HG02763 (cell line): ENCODE results near the gene METTL26.

ENCODE experiments used
- ATAC-seq: cut with Tn5 transposase; IDR thresholded peaks from one replicate; pipeline ENCODE4 v1.9.1; 2021; ENCODE audit warnings: mild to moderate bottlenecking, moderate library complexity; ENCODE audit not compliant: unreplicated experiment

METTL26 gene

GRCh38 chr16:636206-637080, at the start of gene METTL26:
TSS of gene METTL26 (minus strand) at chr16:636305. CDS start at chr16:636290, 15 bp downstream.
- peak; percentile 76 for ATAC-seq

GRCh38 chr16:684961-685696, 49.0 kb upstream of the METTL26 start:
- ATAC-seq: no peak

DNA sequence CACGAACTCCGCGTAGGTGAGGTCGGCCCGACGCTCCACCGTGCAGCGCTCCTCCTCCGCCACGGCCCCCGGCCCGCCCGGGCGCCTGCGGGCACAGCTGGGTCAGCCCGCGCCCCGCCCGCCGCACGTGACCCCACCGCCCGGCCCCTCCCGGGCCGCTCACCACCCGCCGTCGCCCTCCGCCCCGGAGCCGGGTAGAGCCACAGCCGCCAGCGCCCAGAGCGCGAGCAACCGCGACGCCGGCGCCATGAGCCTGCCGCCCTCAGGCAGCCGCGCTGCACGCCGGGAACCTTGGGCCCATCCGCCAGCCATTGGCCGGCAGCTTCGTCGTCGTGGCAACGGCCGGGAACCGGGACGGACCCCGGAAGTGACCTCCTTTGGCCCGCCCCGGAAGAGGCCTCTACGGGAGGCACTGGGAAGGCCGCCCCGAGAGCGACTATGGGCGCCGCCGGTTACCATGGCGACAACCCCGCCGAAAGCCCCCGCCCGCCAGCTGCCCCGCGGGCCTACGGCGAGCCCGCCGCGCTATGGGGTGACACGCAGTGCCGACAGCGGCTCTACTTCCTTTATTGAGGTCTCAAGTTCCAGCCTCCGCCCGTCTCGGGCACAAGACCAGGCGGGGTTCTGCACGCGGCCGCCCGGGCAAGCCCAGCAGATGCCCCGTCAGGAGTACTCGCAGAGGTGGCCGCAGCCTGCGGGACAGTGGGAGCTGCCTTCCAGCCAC, 48.1 kb upstream of the METTL26 start, which contains the start of gene JMJD8:
Gene JMJD8, minus strand, starts transcription at position 264 of the 724 bp plus-strand sequence. Its CDS starts 15 bp downstream, at position 249.
- ATAC-seq: peak; percentile 66

DNA sequence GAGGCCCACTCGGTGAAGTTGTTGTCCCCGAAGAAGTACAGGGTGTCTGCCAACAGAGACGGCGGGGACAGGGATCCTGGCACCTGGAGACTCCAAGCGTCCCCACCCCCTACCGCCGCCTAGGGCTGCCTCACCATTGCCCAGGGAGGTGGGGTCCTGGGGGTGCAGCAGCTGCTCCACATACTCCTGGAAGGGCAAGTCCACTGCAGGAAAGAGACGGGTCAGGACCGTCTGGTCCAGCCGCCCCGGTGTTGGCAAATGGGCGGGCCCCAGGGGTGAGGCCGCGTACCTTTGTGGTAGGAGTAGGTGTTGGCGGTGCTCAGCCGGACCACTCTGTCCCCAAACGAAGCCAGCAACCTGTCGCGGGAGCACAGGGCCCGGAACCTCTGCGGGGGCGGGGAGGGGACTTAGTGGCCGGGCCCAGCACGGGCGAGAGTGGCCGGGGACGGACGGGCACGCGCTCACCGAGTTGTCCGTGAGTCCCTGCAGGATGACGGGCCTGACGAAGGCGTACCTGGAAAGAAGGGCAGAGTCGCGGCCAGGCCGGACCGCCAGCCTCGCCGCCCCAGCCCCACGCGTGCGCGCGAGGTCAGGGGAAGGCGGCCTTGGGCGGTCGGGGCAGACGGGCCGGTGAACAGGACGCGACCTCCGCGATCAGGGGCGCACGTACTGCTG, 47.4 kb upstream of the METTL26 start:
- no peak for ATAC-seq

- ATAC-seq: no peak
Measured at GRCh38 chr16:682493-683395, 46.6 kb upstream of the METTL26 start.

GRCh38 chr16:681746-682427, 45.8 kb upstream of the METTL26 start:
- ATAC-seq: no peak

- no peak for ATAC-seq
Measured at GRCh38 chr16:680967-681745, 45.1 kb upstream of the METTL26 start.

- no peak for ATAC-seq
Measured at GRCh38 chr16:680625-680945, 44.5 kb upstream of the METTL26 start.

DNA sequence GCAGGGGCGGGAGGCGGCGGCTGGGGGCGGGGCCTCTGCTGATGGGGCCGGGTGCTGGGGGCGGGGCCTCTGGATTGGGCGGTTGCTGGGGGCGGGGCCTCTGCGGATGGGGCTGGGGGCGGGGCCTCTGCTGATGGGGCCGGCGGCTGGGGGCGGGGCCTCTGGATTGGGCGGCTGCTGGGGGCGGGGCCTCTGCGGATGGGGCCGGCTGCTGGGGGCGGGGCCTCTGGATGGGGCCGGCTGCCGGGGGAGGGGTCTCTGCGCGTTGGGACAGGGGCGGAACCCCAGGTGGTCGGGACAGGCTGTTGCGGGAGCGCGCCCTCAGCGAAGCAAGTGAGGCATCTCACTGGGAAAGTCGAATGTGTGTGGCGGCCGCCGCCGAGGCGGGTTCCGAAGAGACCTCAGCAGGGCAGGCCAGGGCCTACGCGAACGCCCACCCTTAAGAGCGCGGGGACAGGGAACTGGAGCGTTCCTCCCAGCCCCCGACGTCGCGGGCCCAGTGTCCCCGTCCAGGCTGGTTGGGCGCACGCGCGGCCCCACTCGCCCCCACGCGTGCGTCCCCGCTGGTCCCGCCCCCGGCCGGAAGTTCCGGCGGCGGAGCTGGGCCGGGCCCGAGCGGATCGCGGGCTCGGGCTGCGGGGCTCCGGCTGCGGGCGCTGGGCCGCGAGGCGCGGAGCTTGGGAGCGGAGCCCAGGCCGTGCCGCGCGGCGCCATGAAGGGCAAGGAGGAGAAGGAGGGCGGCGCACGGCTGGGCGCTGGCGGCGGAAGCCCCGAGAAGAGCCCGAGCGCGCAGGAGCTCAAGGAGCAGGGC, 43.9 kb upstream of the METTL26 start, which contains the start of gene STUB1:
Gene STUB1, plus strand, starts transcription at position 597 of the 811 bp plus-strand sequence. Its CDS starts 116 bp downstream, at position 713.
- ATAC-seq: peak; percentile 36

DNA sequence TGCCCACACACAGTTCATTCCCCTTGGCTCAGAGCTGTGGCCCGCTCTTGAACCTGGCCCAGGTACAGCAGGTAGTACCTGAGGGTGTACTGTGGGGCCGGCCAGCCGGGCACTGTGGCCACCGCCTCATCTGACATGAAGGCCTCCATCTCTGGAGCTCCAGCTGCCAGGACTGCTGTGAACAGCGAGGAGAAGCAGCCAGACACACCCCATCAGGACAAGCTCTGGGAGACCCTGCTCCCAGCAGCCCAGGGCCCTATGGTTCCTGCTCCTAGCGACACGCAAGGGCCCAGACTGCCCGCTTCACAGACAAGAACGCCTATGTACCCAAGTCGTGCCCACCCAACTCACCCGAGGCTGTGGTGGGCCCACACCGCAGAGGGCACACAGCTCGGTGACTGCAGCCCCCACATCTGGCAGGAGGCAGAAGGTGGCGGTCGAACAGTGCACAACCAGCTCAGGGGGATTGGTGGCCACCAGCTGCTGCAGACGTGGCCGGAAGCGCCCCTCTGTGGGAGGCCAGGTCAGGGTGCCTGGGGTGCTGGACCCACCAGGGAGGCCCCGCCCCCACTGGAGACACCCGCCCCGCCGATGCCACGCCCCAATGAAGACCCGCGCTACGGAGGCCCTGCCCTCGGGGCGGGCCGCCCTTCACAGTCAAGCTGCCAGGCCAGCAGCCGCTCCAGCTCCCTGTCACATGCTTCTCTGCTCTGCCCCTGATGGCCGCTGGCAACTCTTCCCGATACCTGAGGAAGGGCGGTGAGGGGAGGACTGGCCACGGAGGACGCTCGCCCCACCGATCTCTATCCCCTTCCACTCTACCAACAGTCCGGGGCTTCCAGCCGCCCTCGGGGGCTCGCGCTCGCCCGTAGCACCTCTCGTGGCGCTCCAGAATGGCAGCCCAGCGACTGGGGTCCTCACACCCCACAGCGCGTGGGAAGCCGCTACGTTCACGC, 43.0 kb upstream of the METTL26 start:
- no peak for ATAC-seq

DNA sequence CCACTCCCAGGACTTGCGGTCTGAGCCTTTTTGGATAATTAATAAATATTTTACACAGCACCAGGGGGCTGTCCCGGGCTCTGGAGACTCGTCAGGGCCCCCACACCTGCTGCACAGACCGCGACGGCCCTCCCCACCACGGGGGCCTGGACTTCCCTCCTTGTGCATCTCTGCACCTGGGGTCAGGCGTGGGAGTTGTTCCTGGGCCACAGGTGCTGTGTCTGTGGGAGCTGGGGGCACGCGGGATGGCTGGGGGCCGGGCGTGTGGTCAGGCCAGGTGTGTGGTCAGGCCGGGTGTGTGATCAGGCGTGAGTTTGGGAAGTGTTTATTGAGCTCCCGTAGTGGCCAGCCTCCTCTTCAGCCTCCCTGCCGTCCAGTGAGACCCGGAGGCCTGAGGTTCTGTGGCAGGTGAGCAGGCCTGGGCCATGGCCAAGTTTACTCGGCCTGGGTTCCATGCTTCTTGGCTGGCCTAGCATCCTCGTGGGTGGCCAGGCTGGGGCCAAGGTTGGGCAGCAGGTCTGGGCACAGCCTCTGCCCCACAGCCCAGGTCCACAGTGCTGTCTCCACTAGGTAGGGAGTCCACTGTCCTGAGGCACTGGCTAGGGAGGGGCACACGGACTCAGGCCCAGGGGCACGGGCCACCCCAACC, 42.2 kb upstream of the METTL26 start:
- no peak for ATAC-seq

GRCh38 chr16:677316-678190, 41.4 kb upstream of the METTL26 start:
- no peak for ATAC-seq

DNA sequence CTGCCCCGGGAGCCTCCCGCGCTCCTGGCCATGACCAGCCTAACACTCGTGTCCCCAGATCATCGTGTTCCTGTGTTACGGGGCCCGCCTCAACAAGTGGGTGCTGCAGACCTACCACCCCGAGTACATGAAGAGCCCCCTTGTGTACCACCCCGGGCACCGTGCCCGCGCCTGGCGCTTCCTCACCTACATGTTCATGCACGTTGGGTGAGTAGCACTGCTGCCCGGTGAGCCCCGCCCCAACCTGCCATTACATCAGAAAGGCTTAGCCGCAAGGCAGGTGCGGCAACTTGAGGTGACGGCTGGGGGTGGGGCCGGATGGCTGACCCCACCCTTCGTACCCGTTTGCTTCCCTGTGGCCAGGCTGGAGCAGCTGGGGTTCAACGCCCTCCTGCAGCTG, 40.8 kb upstream of the METTL26 start:
- no peak for ATAC-seq

DNA sequence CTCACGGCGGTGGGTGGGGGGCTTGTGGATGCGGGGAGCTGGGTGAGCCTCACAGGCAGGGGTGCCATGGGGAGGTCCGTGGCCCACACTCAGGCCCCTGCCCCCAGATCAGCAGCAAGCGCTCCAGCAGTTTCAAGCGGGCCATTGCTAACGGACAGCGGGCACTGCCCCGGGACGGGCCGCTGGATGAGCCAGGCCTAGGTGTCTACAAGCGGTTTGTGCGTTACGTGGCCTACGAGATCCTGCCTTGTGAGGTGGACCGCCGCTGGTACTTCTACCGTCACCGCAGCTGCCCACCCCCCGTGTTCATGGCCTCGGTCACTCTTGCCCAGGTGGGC, 40.4 kb upstream of the METTL26 start:
- no peak for ATAC-seq
